ES-I3 (cell line): Measurements from ENCODE around the gene KRTAP6-2.

Experiments
- H3K36me3 ChIP-seq: 2 replicates; pipeline ENCODE4 v1.6.1; 2013; ENCODE audit warnings: mild to moderate bottlenecking, low read length, control low read depth, moderate library complexity; ENCODE audit not compliant: insufficient read depth
- H3K4me1 ChIP-seq: 2 replicates; pipeline ENCODE4 v1.6.1; 2013; ENCODE audit warnings: mild to moderate bottlenecking, control low read depth, low read length; ENCODE audit not compliant: insufficient read depth
- H3K9ac ChIP-seq: 2 replicates; pipeline ENCODE4 v1.6.1; 2013; ENCODE audit warnings: low read depth, mild to moderate bottlenecking, low read length, moderate library complexity
- H3K9me3 ChIP-seq: 2 replicates; pipeline ENCODE4 v1.6.1; 2013; ENCODE audit warnings: mild to moderate bottlenecking, low read length, moderate library complexity; ENCODE audit not compliant: control insufficient read depth, insufficient read depth

The KRTAP6-2 gene, protein sequence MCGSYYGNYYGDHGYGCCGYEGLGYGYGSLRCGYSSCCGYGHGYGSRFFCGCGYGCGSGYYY

GRCh38 chr21:30598802-30599201, at the start of gene KRTAP6-2:
KRTAP6-2 (minus strand) TSS chr21:30598902; CDS start chr21:30598874, 28 bp downstream.
- no peaks in the 10 kb centered on the region for H3K4me1 ChIP-seq
- no peak within 1 kb of the TSS for H3K9ac ChIP-seq
- no peaks in the 10 kb centered on the region for H3K9me3 ChIP-seq
- no peaks in the 10 kb centered on the region for H3K36me3 ChIP-seq

GRCh38 chr21:30646904-30647414, 48.3 kb upstream of the KRTAP6-2 start:
- H3K4me1 ChIP-seq = no peaks in the 10 kb centered on the region
- no peaks in the 10 kb centered on the region for H3K36me3 ChIP-seq
- no peak overlapping the region for H3K9ac ChIP-seq
- H3K9me3 ChIP-seq = no peaks in the 10 kb centered on the region

GRCh38 chr21:30642564-30642963, 43.9 kb upstream of the KRTAP6-2 start, which contains the start of gene KRTAP20-3:
KRTAP20-3 (plus strand) TSS chr21:30642864.
- no peaks in the 10 kb centered on the region for H3K4me1 ChIP-seq
- H3K9me3 ChIP-seq = no peaks in the 10 kb centered on the region
- H3K36me3 ChIP-seq = no peaks in the 10 kb centered on the region
- H3K9ac ChIP-seq = no peak within 1 kb of the TSS

DNA sequence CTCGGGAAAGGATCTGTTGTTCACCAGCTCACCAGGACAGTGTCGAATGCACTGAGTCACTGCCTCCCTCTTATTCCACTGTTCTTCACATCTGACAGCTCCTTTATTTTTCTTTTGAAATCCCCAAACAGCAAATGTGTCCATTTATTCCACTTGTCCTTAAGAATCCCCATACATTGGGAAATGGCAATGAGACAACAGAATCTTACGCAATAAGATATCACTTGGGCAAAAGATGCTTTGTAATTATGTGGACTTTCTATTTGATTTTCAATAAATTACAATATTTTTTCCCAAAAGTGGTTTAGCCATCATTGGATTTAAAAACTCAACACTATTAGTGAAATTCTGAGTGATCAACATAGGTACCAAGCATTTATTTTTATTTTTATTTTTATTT, 40.0 kb upstream of the KRTAP6-2 start:
- H3K36me3 ChIP-seq = no peaks in the 10 kb centered on the region
- H3K4me1 ChIP-seq = no peaks in the 10 kb centered on the region
- no peak overlapping the region for H3K9ac ChIP-seq
- H3K9me3 ChIP-seq = no peaks in the 10 kb centered on the region

DNA sequence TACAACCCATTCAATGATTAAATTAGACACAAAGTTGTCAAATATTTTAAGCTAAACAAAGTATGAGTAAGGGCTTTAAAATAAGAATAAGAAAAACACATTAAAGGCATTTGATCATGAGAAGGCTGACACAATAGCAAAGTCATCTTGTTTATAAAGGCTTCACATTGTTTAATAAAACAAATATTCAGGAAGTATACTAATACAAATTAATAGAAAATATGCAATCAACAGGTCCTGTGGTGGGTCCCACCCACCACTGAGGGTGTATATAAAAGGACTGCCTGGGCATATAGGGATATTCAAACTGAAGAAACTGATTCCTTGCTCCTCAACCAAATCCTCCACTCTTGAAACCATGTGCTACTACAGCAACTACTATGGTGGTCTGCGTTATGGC, 36.2 kb upstream of the KRTAP6-2 start, which contains the start of gene KRTAP20-2:
Gene KRTAP20-2 (plus strand): TSS at position 301 of the 400 bp plus-strand sequence. CDS start 58 bp downstream, at position 359.
- Histone ChIP-seq H3K9me3 (no peaks in the 10 kb centered on the region), H3K36me3 (no peaks in the 10 kb centered on the region)

DNA sequence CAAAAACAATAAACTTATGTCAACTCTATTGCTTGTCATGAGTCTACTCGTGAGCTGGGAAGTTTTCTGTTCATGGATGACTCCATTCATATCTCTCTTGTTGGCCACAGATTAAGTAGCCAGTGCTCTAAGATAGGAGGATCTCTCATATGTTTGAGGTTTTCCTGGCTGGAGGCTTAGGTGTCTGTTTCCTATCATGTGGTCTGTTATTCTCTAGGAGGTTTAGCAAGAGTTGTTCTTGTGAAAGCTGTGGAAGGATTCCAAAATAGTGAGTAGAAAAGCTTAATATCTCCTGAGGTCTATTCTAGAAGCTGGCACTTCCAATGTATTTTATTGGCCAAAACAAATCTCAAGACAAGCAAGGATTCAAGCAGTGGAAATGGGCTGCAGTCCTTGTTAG, 30.5 kb upstream of the KRTAP6-2 start:
- Histone ChIP-seq H3K9me3 (no peaks in the 10 kb centered on the region), H3K4me1 (no peaks in the 10 kb centered on the region), H3K9ac (no peak overlapping the region), H3K36me3 (no peaks in the 10 kb centered on the region)

More for the DNA sequence above, 36.2 kb upstream of the KRTAP6-2 start, which contains the start of gene KRTAP20-2:
- no peak within 1 kb of the TSS for H3K9ac ChIP-seq
- H3K4me1 ChIP-seq = no peaks in the 10 kb centered on the region

DNA sequence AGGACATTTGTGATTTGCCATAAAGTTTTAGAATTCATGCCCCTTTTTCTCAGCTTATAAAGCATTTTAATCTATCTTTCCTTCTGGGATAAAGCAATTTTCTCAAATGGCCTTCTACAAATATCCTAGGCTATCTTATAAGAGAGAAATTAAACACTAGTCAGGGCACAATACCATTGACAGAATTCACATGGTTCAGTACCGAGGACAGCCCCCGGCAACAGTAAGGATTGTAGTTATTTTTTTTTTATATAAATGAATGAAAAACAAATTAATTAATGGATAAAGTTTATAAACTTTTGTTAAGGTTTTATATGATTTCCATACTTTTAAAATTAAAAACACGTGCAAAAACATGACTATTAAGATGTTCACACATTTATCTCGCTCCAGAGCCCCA, 29.4 kb upstream of the KRTAP6-2 start:
- Histone ChIP-seq H3K9ac (no peak overlapping the region), H3K4me1 (no peaks in the 10 kb centered on the region), H3K9me3 (no peaks in the 10 kb centered on the region), H3K36me3 (no peaks in the 10 kb centered on the region)

DNA sequence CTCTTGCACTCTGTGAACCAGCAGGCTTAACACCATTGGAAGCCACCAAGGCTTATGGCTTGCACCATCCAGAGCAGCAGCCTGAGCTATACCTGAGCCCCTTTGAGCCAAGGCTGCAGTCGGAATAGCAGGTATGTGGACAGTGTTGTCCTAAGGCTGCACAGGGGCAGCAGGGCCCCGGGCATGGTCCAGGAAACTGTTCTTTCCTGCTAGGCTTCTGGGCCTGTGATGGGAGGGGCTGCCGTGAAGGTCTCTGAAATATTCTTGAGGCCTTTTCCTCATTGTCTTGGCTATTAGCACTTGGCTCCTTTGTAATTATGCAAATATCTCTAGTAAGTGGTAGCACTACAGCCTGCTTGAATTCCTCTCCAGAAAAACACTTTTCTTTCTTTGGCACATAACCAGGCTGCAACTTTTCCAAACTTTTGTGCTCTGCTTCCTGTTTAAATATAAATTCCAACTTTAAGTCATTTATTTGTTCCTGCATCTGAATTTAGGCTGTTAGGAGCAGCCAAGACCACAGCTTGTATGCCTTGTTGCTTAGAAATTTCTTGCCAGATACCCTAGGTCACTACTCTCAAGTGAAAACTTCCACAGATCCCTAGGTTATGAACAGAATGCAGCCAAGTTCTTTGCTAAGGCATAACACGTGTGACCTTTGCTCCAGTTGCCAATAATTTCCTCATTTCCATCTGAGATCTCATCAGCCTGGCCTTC, 26.9 kb upstream of the KRTAP6-2 start:
- Histone ChIP-seq H3K9ac (no peak overlapping the region), H3K9me3 (no peaks in the 10 kb centered on the region), H3K4me1 (no peaks in the 10 kb centered on the region), H3K36me3 (no peaks in the 10 kb centered on the region)

- H3K4me1 ChIP-seq = no peaks in the 10 kb centered on the region
- H3K9ac ChIP-seq = no peak overlapping the region
- no peaks in the 10 kb centered on the region for H3K9me3 ChIP-seq
- no peaks in the 10 kb centered on the region for H3K36me3 ChIP-seq
Observed at GRCh38 chr21:30623362-30623761, 24.7 kb upstream of the KRTAP6-2 start.

- Histone ChIP-seq H3K4me1 (no peaks in the 10 kb centered on the region), H3K9ac (no peak within 1 kb of the TSS), H3K36me3 (no peaks in the 10 kb centered on the region), H3K9me3 (no peaks in the 10 kb centered on the region)
Observed at GRCh38 chr21:30620522-30620921, 21.8 kb upstream of the KRTAP6-2 start, which contains the start of gene KRTAP20-4. KRTAP20-4 (plus strand) TSS chr21:30620627.

- H3K9me3 ChIP-seq = no peaks in the 10 kb centered on the region
- H3K4me1 ChIP-seq = no peaks in the 10 kb centered on the region
- H3K9ac ChIP-seq = no peak overlapping the region
- no peaks in the 10 kb centered on the region for H3K36me3 ChIP-seq
Observed at GRCh38 chr21:30620080-30620479, 21.4 kb upstream of the KRTAP6-2 start.

- no peaks in the 10 kb centered on the region for H3K9me3 ChIP-seq
- H3K36me3 ChIP-seq = no peaks in the 10 kb centered on the region
- no peak within 1 kb of the TSS for H3K9ac ChIP-seq
- H3K4me1 ChIP-seq = no peaks in the 10 kb centered on the region
Observed at GRCh38 chr21:30616125-30616524, 17.4 kb upstream of the KRTAP6-2 start, which contains the start of gene KRTAP20-1. KRTAP20-1 (plus strand) TSS chr21:30616425; CDS start chr21:30616455, 30 bp downstream.

DNA sequence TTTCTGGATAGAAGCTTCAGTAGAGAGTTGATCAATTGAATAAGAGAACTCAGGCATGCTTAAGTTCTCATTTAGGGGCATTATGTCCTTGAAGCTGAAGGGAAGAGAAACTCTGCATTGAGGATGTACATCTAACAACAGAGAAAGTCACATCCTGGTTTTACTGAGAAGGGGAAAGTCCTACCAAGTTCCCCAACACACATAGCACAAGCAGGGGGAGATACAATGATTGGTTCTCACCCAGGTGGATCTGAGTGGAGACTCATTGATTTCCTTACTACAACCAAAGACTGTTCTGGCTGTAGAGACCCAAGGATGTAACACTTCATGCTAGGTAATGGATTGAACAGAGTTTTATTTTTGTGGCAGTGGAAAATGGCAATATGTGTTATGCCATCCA, 16.5 kb upstream of the KRTAP6-2 start:
- H3K9me3 ChIP-seq = no peaks in the 10 kb centered on the region
- H3K9ac ChIP-seq = no peak overlapping the region
- H3K4me1 ChIP-seq = no peaks in the 10 kb centered on the region
- no peaks in the 10 kb centered on the region for H3K36me3 ChIP-seq

DNA sequence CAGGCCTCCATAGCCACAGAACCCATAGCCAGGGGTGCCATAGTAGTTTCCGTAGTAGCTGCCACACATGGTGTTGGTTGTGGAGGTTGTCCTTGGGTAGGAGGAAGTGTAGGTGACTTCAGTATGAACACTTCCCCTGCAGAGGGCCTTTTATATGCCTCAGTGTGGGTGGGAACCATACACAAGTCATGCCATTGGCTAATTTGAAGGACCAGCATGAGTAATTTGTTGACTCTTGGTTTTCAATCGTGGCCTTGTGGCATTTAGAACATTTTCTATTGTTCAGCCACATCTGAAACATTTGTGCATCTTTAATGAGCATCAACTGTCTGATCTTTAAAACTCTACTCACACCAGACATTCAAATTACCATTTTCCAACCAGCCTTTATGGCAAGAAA, 15.1 kb upstream of the KRTAP6-2 start, which contains the start of gene KRTAP6-1:
Gene KRTAP6-1 (minus strand): TSS at position 95 of the 400 bp plus-strand sequence. CDS start 26 bp downstream, at position 69.
- H3K9ac ChIP-seq = no peak within 1 kb of the TSS
- H3K36me3 ChIP-seq = no peaks in the 10 kb centered on the region
- H3K9me3 ChIP-seq = no peaks in the 10 kb centered on the region
- H3K4me1 ChIP-seq = no peaks in the 10 kb centered on the region

DNA sequence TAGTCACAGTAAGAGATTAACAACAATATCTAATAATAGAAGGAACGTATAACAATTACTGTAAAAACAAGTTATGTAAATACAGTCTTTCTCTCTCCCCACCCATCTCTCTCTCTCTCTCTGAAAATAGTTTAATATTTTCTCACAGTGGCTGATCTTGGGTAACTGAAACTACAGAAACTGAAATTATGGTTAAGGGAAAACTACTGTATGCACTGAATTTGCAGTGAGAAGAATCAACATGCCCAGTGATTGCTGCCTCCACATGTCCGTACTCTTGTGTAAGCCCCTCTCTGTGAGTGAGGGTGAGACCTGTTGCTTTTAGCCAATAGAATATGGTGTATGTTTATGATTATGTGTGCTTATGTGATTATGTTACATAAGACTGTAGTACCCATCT, 13.4 kb upstream of the KRTAP6-2 start:
- no peak overlapping the region for H3K9ac ChIP-seq
- no peaks in the 10 kb centered on the region for H3K9me3 ChIP-seq
- H3K36me3 ChIP-seq = no peaks in the 10 kb centered on the region
- H3K4me1 ChIP-seq = no peaks in the 10 kb centered on the region
